GM19043 (cell line): Measurements from ENCODE around the gene PHLPP1.

Experiments
- ATAC-seq: cut with Tn5 transposase; IDR thresholded peaks from one replicate; pipeline ENCODE4 v1.9.1; 2021; ENCODE audit warnings: low read depth; ENCODE audit not compliant: unreplicated experiment

Gene PHLPP1

GRCh38 chr18:62769216-62769615 lies 53.9 kb downstream of the PHLPP1 start:
- no peak for ATAC-seq

- no peak for ATAC-seq
Observed at GRCh38 chr18:62771494-62772270, 56.3 kb downstream of the PHLPP1 start.

- ATAC-seq = no peak
Observed at GRCh38 chr18:62772860-62773584, 57.7 kb downstream of the PHLPP1 start.

GRCh38 chr18:62773691-62774090 lies 58.4 kb downstream of the PHLPP1 start:
- ATAC-seq = no peak

- ATAC-seq = no peak
Observed at GRCh38 chr18:62776024-62776570, 60.8 kb downstream of the PHLPP1 start.

- no peak for ATAC-seq
Observed at GRCh38 chr18:62777814-62778213, 62.5 kb downstream of the PHLPP1 start.

GRCh38 chr18:62778976-62779869 lies 63.9 kb downstream of the PHLPP1 start:
- ATAC-seq = no peak

GRCh38 chr18:62781262-62781661 lies 65.9 kb downstream of the PHLPP1 start:
- no peak for ATAC-seq

- no peak for ATAC-seq
Observed at GRCh38 chr18:62781893-62782292, 66.6 kb downstream of the PHLPP1 start.

- ATAC-seq = peak; percentile 62
Observed at GRCh38 chr18:62784338-62784965, 69.1 kb downstream of the PHLPP1 start.

- ATAC-seq = peak; percentile 26
Observed at GRCh38 chr18:62784966-62785413, 69.6 kb downstream of the PHLPP1 start.

- ATAC-seq = no peak
Observed at GRCh38 chr18:62786689-62787088, 71.3 kb downstream of the PHLPP1 start.

- ATAC-seq = no peak
Observed at GRCh38 chr18:62788111-62788510, 72.8 kb downstream of the PHLPP1 start.

GRCh38 chr18:62788876-62789275 lies 73.5 kb downstream of the PHLPP1 start:
- no peak for ATAC-seq

GRCh38 chr18:62790871-62791772 lies 75.8 kb downstream of the PHLPP1 start:
- ATAC-seq = no peak

GRCh38 chr18:62792016-62792415 lies 76.7 kb downstream of the PHLPP1 start:
- no peak for ATAC-seq

GRCh38 chr18:62795813-62796212 lies 80.5 kb downstream of the PHLPP1 start:
- ATAC-seq = no peak

- ATAC-seq = no peak
Observed at GRCh38 chr18:62796216-62796621, 80.9 kb downstream of the PHLPP1 start.

GRCh38 chr18:62797329-62797728 lies 82.0 kb downstream of the PHLPP1 start:
- ATAC-seq = no peak
